Right lobe of liver (tissue), 6 donors: ENCODE measurements around the gene MRPL36. TPM values are rescaled to one million over a fixed set of nuclear protein-coding genes. Genes with fewer than 3 reads are reported as not detected.

Experiments used
- ATAC-seq, 4 donors: fragments of 200-7000 bp; cut with Tn5 transposase; one replicate each; pipeline ENCODE4 v1.9.1; 2020; ENCODE audit warnings: mild to moderate bottlenecking in 4 of 4, moderate library complexity in 4 of 4
- DNase-seq, 3 donors: peaks; one replicate each; pipeline ENCODE4 v3.0.0-alpha.2; 2020
- H3K27ac ChIP-seq, 3 donors: fragments of 200-600 bp; one replicate each; pipeline ENCODE4 v1.8.0; 2022
- H3K27me3 ChIP-seq, 2 donors: fragments of 200-600 bp; one replicate each; pipeline ENCODE4 v1.8.0; 2022
- H3K36me3 ChIP-seq, 4 donors: fragments of 200-600 bp; sonication (generic) in 1 of 4; one replicate each; pipeline versions ENCODE4 v1.5.1 to v1.8.0; 2017 to 2022; ENCODE audit warnings: control low read depth in 1 of 4
- H3K4me1 ChIP-seq, 4 donors: fragments of 200-600 bp; sonication (generic) in 1 of 4; one replicate each; pipeline versions ENCODE4 v1.5.1 to v1.8.0; 2017 to 2022; ENCODE audit warnings: control low read depth in 1 of 4
- H3K4me3 ChIP-seq, 3 donors: fragments of 200-600 bp; one replicate each; pipeline ENCODE4 v1.8.0; 2022
- H3K9me3 ChIP-seq, 4 donors: fragments of 200-600 bp; sonication (generic) in 1 of 4; one replicate each; pipeline versions ENCODE4 v1.5.1 to v1.8.0; 2017 to 2022; ENCODE audit warnings: control low read depth in 1 of 4
- POLR2A ChIP-seq: fragments of 450-650 bp; IDR thresholded peaks from one replicate; pipeline ENCODE4 v1.6.1; 2017; ENCODE audit warnings: antibody characterized with exemption, mild to moderate bottlenecking
- WGBS: methylation state at CpG from one replicate; pipeline ENCODE4 v1.1.6; 2018; ENCODE audit warnings: low coverage, low lambda C conversion rate; ENCODE audit not compliant: insufficient coverage; ENCODE audit errors: missing lambda C conversion rate; 5-methylcytosine and 5-hydroxymethylcytosine counted together
- intact Hi-C, 2 donors: fragments of 100-400 bp; cut with DNase I; formaldehyde crosslinking; loops; one replicate each; pipeline versions ENCODE4 v1.11.2 to v1.14.1; 2022
- total RNA-seq, 6 experiments: library from RNA; depleted of rRNA in 2 of 6; stranded (reverse); fragments of >200 nt in 2 of 6; fragmentation: NEBNext Ultra II Directional in 3 of 6; extraction: Animal tissue kit (Norgen Biotek cat#: 25700) in 3 of 6; gene quantifications; one replicate each; pipeline versions ENCODE4 v1.1.0 to v1.2.4, GENCODE V29; 2016 to 2023
- TF ChIP-seq, protein P1 (sequence below), 4 donors: fragments of 200-600 bp in 3 of 4; fragments of 450-650 bp in 1 of 4; IDR thresholded peaks; one replicate each; pipeline versions ENCODE4 v1.5.1 to v1.8.0; 2016 to 2022; ENCODE audit warnings: antibody characterized with exemption in 4 of 4, mild to moderate bottlenecking in 2 of 4
- donor health status: DM: no; HTN: yes; CAD: no.
- donor health status: DM: no; HTN: no; CAD: no.
- donor health status: DM: no; HTN: no; CAD: no.
- donor health status: DM: no; HTN: yes; CAD: no.
- donor health status: DM: no; HTN: yes; CAD: no.

The MRPL36 gene
- total RNA-seq, 6 experiments from 2014 or later: 30.7 to 40.0 (median 35.5) TPM

- Histone ChIP-seq H3K4me3 (no peak overlapping the region), H3K36me3 (no peaks in the 10 kb centered on the region), H3K4me1 (no peaks in the 10 kb centered on the region), H3K27me3 (no peaks in the 10 kb centered on the region), H3K9me3 (no peaks in the 10 kb centered on the region), H3K27ac (no peak overlapping the region)
- DNase-seq (peak in 2 of 3 donors; percentile 10 to 47), ATAC-seq (no peak)
- intact Hi-C loops: loop anchor here in 1 of 2 donors (10.0 kb wide), 1 partner anchor 246 kb away; no protein-coding TSS in a partner anchor
- 80% methylated on average over 1 of the region's 35 CpGs for WGBS
- TF ChIP-seq, protein P1, sequence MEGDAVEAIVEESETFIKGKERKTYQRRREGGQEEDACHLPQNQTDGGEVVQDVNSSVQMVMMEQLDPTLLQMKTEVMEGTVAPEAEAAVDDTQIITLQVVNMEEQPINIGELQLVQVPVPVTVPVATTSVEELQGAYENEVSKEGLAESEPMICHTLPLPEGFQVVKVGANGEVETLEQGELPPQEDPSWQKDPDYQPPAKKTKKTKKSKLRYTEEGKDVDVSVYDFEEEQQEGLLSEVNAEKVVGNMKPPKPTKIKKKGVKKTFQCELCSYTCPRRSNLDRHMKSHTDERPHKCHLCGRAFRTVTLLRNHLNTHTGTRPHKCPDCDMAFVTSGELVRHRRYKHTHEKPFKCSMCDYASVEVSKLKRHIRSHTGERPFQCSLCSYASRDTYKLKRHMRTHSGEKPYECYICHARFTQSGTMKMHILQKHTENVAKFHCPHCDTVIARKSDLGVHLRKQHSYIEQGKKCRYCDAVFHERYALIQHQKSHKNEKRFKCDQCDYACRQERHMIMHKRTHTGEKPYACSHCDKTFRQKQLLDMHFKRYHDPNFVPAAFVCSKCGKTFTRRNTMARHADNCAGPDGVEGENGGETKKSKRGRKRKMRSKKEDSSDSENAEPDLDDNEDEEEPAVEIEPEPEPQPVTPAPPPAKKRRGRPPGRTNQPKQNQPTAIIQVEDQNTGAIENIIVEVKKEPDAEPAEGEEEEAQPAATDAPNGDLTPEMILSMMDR (IDR thresholded peaks at IDR 0.05): no peak
- no peak for TF ChIP-seq POLR2A
These were observed 31.2 kb downstream of the MRPL36 start for GRCh38 chr5:1768283-1769000.

DNA sequence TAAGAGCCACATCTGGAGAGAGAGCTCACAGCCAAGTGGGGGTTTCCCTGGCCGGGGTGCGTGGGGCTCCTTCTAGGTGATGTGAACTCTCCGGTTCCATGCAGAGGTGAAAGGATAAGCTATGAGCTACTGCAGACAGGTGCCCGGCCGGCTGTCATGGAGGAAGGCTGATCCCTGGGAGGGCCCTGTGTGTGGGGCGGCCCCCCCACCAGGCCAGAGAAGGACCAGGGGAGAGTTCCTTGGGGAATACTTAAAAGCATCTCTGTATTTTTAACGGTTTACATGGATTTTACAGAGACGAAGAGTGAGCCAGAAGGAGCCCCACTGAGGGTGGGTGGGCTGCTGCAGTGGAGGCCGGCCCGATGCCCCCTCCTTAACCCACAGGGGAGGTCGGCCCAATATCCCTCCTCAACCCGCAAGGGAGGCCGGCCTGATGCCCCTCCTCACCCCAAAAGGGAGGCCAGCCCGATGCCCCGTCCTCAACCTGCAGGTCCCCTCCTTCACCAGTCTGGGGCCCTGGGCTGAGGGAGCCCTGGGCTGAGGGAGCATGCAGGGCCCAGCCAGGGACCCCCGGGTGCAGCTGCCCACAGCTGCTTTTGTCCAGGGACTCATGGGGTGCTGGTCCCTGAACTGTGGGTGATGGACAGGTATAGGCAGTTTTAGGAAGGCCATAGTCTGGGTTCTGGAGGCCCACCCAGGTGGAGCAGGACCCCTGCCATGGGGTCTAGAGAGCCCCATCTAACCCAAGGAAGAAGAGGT, 31.9 kb downstream of the MRPL36 start:
- Histone ChIP-seq H3K4me3 (no peak overlapping the region), H3K27me3 (no peaks in the 10 kb centered on the region), H3K27ac (no peak overlapping the region), H3K9me3 (no peaks in the 10 kb centered on the region), H3K4me1 (no peaks in the 10 kb centered on the region), H3K36me3 (no peaks in the 10 kb centered on the region)
- TF ChIP-seq POLR2A: no peak
- TF ChIP-seq, protein P1 (IDR thresholded peaks at IDR 0.05): no peak
- ATAC-seq: no peak
- 50% methylated on average over 5 of the region's 16 CpGs for WGBS
- peak in 2 of 3 donors; percentile 17 to 38 for DNase-seq
- intact Hi-C loops: loop anchor here in 1 of 2 donors (10.0 kb wide), 1 partner anchor 247 kb away; no protein-coding TSS in a partner anchor

DNA sequence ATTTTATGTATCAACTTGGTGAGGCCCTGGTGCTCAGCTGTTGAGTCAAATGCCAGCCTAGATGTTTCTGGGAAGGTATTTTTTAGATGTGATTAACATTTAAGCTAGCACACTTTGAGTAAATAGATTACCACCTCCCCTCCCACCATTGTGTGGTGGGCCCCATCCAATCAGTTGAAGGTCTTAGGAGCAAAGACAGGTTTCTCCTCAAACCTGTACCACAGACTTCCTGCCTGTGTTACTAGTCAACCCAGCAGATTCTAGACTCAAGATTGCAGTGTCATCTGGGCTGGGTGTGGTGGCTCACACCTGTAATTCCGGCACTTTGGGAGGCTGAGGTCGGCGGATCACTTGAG, 33.8 kb downstream of the MRPL36 start:
- H3K9me3 ChIP-seq: no peaks in the 10 kb centered on the region
- no peaks in the 10 kb centered on the region for H3K36me3 ChIP-seq
- intact Hi-C loops: loop anchor here in 1 of 2 donors (10.0 kb wide), 1 partner anchor 249 kb away; no protein-coding TSS in a partner anchor
- DNase-seq: peak in 2 of 3 donors; percentile 1 to 7
- ATAC-seq: no peak
- no CpG with 5 or more reads among the region's 3 CpGs for WGBS
- no peak overlapping the region for H3K27ac ChIP-seq
- no peaks in the 10 kb centered on the region for H3K27me3 ChIP-seq
- H3K4me1 ChIP-seq: no peaks in the 10 kb centered on the region
- H3K4me3 ChIP-seq: no peak overlapping the region
- TF ChIP-seq POLR2A: no peak
- TF ChIP-seq, protein P1 (IDR thresholded peaks at IDR 0.05): no peak

GRCh38 chr5:1765141-1765879, 34.3 kb downstream of the MRPL36 start:
- Histone ChIP-seq H3K4me1 (no peaks in the 10 kb centered on the region), H3K27ac (no peak overlapping the region), H3K4me3 (no peak overlapping the region), H3K27me3 (no peaks in the 10 kb centered on the region), H3K36me3 (no peaks in the 10 kb centered on the region), H3K9me3 (no peaks in the 10 kb centered on the region)
- intact Hi-C loops: loop anchor here in 1 of 2 donors (10.0 kb wide), 1 partner anchor 249 kb away; no protein-coding TSS in a partner anchor
- ATAC-seq (no peak), DNase-seq (peak; percentile 7 to 33 (median 30))
- 73% methylated on average over 4 of the region's 15 CpGs for WGBS
- TF ChIP-seq, protein P1 (IDR thresholded peaks at IDR 0.05): no peak
- TF ChIP-seq POLR2A: no peak
